HG02981 (cell line): Measurements from ENCODE around the gene CPB1.

Experiments
- ATAC-seq: cut with Tn5 transposase; IDR thresholded peaks from one replicate; pipeline ENCODE4 v1.9.1; 2021; ENCODE audit warnings: mild to moderate bottlenecking, moderate library complexity; ENCODE audit not compliant: unreplicated experiment

CPB1 gene

DNA sequence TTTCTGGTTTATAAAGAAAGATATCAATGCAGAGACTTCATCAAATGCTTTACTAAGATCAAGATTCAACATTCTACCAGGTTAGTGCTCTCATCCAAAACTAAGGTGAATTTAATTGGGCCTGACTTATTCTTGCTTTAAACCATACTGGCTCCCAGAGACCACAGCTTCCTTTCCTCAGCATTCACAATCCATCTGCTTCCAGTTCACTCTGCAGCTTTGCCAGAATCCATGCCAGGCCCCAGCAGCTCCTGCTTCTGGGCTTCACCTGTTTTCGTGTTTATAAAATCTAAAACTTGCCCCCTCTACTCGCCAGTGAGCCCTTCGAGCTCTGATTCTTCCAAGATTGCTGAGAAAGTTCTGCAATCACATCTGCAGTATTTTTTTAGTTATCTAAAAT is 2.3 kb downstream of the CPB1 start:
- ATAC-seq = no peak

DNA sequence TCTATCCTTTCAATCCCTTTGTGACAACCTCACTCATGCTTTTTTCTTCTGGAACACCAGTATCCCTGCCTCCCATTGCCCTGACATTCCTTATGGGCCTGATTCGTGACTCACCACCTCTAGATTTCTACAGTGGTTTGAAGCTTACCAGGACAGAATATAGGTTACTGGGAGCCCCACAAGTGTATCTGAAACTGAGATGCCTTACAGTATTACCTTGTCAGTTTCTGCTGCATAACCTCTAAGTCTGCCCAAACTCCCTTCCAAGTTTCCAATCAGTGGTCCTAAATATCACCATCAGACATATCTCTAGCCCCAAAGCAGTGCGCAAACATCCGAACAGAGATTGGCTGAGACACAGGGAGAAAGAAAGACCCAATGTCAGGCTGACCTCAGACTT is 5.6 kb downstream of the CPB1 start:
- no peak for ATAC-seq

DNA sequence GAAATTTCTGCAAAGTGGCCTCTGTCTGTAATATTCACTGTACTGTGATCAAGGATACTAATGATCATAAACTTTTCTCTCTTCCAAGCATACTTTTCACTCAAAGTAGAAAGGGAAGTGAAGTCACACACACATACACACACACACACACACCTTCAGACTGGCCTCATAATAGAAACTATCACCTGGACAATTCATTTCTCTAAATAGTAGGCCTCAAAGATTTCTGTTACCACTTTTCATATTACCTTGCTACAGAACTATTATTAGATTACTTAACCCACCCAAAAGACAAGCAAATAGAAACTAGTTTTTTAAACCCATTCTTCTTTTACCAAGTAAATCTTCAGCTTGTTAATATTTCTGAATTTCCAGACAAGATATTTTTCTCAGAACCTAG is 12.2 kb downstream of the CPB1 start:
- no peak for ATAC-seq

DNA sequence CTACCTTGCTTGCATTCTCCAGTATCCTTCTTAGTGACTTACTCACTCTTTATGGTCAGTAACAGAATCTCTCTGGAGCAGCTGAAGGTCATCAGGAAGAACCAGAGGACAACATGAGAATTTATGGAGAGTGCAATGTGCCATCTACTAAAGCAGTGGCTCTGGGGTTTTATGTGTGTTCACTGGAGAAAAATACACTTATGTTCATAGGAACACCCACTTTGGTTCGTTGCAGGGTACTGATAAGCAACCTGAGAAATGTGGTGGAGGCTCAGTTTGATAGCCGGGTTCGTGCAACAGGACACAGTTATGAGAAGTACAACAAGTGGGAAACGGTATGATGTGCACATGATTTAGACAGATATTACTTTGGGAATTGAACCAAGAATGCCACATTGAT is 12.8 kb downstream of the CPB1 start:
- no peak for ATAC-seq

DNA sequence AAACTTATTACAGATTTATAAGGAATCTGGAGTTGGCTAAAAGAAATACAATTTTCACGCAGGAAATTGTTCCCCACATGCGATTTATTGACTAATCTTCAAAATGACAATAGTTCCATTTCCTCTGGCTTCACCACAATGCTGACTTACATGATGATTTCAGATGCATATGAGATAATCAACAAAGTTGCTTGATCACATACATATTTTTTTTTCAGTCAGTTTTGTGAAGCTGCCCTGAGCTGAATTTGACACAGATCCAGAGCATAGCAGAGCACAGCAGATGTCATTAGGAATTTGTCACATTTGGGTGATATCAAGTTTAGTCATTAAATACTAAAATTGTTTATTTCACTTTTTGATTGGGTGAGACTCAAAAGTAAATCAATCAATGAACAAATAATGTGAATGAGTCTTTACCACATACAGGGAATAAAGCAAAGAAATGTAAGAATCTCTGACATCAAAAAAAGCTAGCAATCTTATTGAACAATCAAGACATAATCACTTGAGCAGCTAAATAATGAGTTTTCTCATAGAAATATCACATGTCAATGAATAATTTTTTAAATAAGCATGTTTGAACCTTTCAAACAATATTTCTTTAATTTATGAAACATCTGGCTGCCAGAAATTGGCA is 18.3 kb downstream of the CPB1 start:
- ATAC-seq = no peak

DNA sequence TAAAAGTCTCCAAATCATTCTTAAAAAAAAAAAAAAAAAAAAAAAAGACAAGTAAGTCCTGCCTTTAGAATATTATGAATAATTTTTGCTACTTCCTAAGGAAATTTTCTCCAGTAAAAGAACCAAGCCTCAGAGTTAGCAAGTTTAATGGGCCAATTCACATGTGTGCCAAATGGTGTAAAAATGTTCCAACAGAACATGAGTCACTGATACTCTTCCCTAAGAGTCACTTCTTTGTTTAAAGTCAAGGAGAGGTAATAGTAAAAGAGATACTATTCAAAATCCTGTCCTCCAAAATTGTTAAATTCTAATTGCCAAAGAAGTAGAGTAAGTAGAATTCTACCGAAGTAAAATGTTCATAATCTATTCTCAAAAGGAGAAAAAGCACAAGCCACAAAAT is 19.7 kb downstream of the CPB1 start:
- ATAC-seq = no peak

DNA sequence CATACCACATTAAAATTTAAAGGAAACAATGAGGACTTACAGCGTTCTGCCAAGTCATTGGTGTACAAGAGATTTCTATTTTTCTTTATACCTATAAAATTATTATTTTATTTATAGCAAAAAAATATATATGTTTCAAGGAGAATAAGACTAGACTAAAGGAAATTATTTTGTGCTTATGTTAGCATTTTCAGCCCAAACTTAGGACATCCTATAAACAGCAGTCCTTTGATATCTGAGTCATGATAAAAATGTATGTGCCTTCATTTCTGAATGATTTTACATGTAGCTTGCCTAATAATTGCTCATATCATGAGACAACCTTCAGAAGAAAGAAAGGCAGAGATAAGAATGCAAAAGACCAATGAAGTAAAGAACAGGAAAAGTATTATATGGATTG is 20.8 kb downstream of the CPB1 start:
- no peak for ATAC-seq

DNA sequence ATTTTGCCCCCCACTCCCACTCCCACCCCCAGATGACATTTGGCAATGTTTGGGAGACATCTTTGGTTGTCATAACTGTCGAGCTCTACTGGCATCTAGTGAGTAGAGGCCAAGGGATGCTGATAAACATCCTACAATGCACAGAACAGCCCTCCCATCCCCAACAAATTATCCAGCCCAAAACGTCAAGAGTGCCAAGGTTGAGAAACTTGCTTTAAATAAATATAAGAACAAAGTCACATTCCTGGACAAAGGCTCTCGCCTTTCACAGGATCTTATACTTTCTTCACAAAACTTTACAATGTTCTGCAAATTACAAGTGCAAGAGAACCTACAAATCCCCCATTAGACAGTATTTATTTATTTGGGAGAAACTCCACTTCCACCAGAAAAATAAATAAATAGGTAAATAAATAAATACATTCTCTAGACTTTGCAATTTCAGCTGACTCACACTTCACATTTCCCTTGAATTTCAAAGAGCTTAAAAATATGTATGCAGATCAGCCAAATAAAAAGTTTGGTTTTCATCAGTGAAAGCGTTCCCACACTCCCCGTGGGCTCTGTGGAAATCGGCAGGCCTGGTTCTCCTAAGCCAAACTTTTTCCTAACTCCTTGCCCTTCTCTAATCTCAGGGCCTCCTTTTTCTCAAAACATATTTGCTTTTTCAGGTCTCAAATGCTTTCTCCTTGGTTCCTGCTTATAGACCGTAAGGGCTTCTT is 24.8 kb downstream of the CPB1 start:
- no peak for ATAC-seq

DNA sequence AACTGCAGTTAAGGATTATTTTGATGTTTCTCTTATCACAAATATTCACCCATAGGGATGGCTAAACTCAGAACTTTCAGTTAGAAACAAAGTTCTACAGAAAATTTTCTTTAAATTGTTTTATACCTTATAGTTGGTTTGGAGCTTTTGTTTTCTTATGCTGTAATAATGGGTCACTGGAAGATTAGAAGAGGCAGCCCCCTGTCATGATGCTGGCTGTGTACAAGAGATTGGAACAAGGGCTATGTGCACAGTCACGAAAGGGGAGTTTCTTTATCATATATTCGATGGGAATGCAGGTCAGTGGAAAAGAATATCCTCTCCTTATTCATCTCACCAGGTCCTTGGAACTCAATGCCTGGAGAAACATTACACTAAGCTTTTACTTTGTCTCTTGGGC is 25.5 kb downstream of the CPB1 start:
- no peak for ATAC-seq

DNA sequence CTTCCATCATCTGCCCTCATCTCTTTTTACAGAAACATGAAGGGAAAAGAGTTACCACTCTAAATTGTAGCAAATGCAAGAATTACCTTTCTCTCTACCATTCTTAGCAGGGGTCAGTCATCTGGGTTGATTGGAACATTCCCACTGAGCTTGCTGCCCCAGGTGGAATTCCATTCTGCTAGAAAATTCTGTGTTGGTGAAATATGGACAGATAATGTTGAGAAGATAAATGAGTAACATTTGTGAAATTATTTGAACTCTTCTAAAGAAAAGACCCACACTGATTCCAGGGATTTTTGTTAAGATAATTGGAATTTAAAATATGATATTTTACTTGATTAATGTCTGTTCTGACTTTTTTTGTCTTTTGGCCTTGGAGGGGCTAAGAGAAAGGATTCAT is 26.4 kb downstream of the CPB1 start:
- ATAC-seq = no peak

DNA sequence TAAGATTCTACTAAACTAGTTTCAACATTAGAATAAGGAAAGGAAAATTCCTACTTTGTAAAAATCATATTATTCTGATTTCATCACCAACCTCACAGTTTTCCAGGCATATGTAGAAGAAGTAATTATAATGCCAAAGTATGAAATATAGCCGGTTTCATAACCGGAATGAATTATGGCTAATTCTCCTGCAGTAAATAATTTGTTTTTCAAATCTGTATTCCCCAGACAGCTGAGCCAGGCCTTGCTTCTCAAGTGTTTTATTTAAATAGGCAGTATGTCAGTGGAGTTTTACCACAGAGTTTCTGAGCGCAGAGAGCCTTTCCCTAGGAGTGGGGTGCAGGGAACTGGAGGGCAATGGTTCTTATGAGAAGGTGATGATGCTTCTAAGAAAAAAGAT is 28.8 kb downstream of the CPB1 start:
- no peak for ATAC-seq

DNA sequence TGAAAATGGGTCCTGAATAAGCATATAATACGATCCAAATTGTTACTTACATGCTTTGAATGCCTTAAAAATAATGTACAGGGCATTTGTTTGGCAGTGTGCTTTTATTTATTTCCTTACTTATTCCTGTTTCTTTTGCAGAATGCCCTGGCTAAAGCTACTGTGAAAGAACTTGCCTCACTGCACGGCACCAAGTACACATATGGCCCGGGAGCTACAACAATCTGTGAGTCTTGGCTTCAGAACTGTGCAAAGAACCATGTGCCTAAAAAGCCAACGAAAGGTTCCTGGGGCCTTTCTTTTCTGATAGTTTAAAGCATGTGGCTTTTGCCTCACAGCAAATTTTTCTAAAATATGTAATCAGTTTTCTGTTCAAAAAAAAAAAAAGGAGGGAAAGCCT is 29.7 kb downstream of the CPB1 start:
- ATAC-seq = no peak

DNA sequence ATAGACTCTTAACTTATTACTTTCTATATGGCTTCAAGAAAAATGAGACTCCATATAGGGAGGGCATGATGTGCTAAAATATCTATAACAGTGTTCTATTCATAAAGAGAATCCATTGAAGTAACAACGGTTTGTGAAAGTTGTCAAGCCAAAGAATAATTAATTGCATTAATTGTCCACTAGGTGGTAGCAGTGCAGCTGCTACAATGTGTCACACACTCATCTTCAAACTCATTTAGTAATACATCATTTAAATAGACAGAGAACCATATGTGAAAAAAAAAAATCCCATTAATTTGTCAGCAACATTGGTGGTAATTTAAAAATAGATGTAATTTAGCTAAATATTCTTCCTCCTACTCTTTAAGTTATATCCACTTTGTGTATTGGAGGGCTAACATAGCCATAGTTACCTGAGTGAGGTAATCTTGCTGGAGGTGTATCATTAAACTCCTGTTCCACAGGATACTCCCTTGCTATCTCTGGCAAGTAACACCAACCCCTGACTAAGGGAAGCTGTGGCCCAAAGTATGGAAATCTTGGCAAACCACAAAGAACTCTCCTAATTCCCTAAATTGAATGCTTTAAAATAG is 33.8 kb downstream of the CPB1 start:
- ATAC-seq = peak; percentile 65

DNA sequence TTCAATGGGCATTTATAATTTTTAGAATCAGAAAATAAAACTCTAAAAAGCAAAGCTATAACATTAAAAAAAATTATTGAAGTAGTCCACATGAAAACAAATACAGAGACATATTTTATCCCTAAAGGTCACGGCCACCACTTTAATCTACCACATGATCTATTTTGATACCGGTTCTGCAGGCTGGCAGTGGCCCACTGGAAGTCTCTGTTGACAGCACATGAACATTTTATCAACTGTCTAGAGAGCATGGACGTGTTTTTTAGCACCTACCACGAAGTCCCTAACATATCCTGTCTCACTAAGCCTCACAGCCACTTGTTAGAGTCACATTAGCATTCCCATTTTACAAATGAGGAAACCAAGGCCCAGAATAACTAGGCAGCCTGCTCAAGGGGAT is 35.7 kb downstream of the CPB1 start:
- ATAC-seq = no peak

DNA sequence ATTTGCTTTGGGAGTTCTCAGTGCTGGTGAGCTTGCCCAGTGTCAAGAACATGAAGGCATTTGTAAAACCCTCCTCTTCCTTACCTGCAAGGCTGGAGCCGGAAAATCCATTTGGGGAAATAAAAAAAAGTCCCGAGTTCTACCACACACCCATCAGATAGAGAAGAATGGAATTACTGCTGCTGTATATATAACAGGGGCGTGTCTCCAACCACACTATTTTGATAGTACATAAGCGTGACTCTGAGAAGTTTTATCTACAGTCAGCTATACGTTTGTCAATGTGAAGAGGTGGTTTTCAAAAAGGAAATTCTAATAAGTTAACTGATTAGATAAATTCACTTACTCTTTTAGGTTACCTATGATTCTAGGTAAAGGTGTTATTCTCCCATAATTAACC is 36.2 kb downstream of the CPB1 start:
- ATAC-seq = no peak

DNA sequence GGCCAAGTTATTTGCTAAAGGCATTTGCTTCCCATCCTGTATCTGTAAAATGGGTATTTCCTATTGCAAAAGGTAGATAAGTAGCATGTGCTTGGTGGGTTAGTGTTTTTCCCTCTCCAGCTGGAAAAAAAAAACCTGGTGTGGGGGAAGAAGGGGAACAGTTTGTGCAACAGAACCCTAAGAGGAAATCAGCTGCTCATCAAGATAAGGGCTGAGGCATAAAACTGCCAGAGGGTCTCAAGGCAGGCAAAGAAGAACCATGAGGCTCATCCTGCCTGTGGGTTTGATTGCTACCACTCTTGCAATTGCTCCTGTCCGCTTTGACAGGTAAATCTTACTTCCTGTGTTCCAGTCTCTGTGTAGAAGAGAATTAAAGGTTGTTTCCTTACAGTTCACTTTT is 37.4 kb downstream of the CPB1 start, which contains the start of gene CPA3:
TSS of gene CPA3 (plus strand) at position 248 of the 400 bp plus-strand sequence. CDS start at position 260, 12 bp downstream.
- no peak for ATAC-seq

DNA sequence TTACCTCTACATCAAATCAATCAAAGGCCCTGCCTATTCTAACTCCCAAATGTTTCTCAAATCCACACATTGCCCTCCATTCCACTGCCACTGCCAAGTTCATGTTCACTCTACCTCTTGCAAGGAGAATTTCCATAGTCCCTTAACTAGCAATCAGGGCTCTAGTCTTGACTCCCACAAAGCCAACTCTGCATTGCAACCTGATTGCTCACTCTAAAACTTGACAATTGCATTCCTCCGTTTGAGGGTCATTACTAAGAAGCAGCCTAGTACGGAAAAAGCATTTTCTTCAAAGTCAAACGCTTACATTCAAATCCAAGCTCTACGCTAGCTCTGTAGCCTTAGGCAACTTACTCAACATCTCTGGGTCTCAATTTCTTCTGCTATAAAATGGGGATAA is 38.6 kb downstream of the CPB1 start:
- ATAC-seq = no peak

DNA sequence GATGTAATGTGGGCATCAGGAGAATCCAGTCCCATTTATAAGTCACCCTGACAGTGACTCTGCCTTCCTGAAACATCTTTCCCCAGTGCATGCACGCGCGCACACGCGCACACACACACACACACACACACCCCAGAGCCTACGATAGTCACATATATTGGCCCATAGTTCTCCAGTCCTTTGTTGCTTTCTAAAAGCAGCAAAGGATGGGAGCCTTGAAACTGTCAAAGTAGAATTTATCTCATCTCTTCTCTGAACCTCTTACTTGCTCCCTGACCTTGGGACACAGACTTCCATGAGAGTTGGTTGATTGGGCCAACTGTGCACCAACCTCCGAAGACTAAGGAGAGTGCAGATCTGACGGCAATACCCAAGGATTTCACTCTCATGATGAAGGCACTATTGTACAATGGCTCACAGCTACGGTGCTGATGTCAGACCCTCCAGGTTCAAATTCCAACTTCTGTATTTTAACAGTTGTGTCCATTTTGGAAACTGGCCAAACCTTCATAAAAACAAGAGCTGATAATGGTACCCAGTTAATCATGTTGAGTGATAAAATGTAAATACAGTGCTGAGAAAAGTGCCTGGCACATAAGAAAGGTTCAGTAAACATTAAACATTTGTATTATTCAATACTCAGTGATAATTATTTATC is 45.8 kb downstream of the CPB1 start:
- ATAC-seq = no peak

DNA sequence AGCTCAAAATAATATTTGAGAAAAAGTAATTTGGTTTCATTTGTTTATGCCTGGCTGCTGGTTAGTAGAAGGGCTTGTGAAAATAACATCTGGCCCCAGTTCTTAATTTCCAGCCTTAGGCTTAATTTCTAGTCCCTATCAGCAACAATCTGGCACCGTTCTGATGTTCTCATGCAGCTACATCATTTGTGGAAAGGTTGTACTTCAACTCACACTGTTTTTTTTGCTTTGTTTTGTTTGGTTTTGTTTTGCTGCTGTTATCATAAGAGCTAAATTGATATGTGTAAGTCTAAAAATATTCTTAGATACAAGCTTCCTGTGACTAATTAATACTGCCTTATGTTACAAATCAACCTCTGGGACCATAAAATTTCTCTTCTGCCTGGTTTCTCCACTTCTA is 46.4 kb downstream of the CPB1 start:
- no peak for ATAC-seq

DNA sequence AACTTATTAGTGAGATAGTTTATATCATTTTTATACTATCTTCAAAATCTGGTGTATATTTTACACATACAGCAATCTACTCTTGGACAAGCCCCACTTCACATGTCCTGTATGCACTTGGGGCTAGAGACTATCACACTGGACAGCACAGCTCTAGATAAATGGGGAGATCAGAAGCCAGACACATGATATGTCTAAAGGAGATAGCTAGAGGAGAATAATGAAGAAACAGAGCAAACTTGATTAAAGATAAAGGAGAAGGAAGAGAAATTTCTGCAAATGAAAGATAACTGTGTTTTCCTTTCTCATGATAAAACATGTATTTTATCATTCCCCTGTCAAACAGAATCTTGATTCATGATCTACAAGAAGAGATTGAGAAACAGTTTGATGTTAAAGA is 50.5 kb downstream of the CPB1 start:
- no peak for ATAC-seq

DNA sequence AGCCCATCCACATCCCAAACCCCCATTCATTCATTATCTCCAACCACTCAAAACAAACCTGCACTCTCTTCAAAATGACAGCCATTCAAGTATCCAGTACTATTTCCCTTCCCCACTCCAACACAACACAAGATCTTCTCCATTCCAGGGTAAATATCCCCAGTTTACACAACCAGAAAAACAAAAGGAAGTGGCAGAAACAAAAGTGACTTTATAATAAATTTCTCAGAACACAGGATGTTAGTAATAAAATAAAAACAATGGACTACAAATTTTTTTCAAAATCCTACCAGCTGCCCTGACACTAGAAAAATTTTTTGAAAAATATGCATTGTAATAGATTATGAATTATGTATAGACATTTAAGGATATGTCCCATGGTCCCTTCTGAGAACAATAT is 51.6 kb downstream of the CPB1 start:
- no peak for ATAC-seq

DNA sequence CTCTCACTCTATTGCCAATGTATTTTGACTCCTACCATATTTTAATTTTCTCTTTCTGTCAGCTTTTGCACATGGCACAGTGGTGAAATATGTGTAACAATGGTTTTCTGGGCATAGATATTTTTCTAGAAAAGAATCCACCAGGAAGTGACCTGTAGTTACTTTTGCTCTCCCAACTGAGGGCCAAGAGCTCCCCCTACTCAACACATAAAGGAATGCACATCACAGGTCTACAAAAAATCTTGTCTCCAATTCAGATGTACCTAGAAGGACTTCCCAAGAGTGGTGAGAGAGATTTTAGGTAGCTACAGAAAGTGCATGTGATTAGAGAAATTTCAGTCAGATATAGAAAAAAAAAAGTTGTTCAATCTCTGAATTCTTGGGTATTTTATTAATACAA is 53.1 kb downstream of the CPB1 start:
- no peak for ATAC-seq
